Stimulated activated CD4-positive, alpha-beta T cell treated with anti-CD3 and anti-CD28 coated beads, Interleukin-2, amount 100 ng/mL, for 48 hours (primary cell): ENCODE results near the gene ACSS1.

Experiments
- DNase-seq, 2 donors: peaks; one replicate each; pipeline ENCODE4 v3.0.0-alpha.2; 2020

Gene ACSS1

GRCh38 chr20:25058051-25058846 is at the start of gene ACSS1:
Gene ACSS1, minus strand, starts transcription at chr20:25058139. Its CDS starts 37 bp downstream, at chr20:25058102.
- peak; percentile 47 to 53 for DNase-seq

GRCh38 chr20:25103526-25103925 is 45.6 kb upstream of the ACSS1 start:
- no peak for DNase-seq

GRCh38 chr20:25100914-25101313 is 43.0 kb upstream of the ACSS1 start:
- no peak for DNase-seq

- no peak for DNase-seq
Measured at GRCh38 chr20:25099601-25100140, 41.7 kb upstream of the ACSS1 start.

GRCh38 chr20:25097498-25097897 is 39.6 kb upstream of the ACSS1 start:
- no peak for DNase-seq

GRCh38 chr20:25090492-25091429 is 32.8 kb upstream of the ACSS1 start:
- DNase-seq, result peak in 1 of 2 donors; percentile 40

- no peak for DNase-seq
Measured at GRCh38 chr20:25089662-25090061, 31.7 kb upstream of the ACSS1 start.

- DNase-seq, result no peak
Measured at GRCh38 chr20:25089096-25089495, 31.2 kb upstream of the ACSS1 start.

GRCh38 chr20:25088267-25088666 is 30.3 kb upstream of the ACSS1 start:
- no peak for DNase-seq

- DNase-seq, result no peak
Measured at GRCh38 chr20:25087186-25087929, 29.4 kb upstream of the ACSS1 start.

GRCh38 chr20:25085756-25086495 is 28.0 kb upstream of the ACSS1 start:
- DNase-seq, result no peak

GRCh38 chr20:25084626-25085187 is 26.8 kb upstream of the ACSS1 start:
- DNase-seq, result no peak

GRCh38 chr20:25083773-25084625 is 26.1 kb upstream of the ACSS1 start:
- peak in 1 of 2 donors; percentile 64 for DNase-seq

GRCh38 chr20:25083141-25083772 is 25.3 kb upstream of the ACSS1 start:
- no peak for DNase-seq

GRCh38 chr20:25082498-25082873 is 24.5 kb upstream of the ACSS1 start:
- DNase-seq, result no peak

GRCh38 chr20:25081730-25082497 is 24.0 kb upstream of the ACSS1 start, which contains the start of gene VSX1:
Gene VSX1, minus strand, starts transcription at chr20:25082141. Its CDS starts 45 bp downstream, at chr20:25082096.
- DNase-seq, result no peak

- peak in 1 of 2 donors; percentile 50 for DNase-seq
Measured at GRCh38 chr20:25081065-25081729, 23.3 kb upstream of the ACSS1 start.

- no peak for DNase-seq
Measured at GRCh38 chr20:25079171-25079570, 21.2 kb upstream of the ACSS1 start.

GRCh38 chr20:25078662-25079061 is 20.7 kb upstream of the ACSS1 start:
- DNase-seq, result no peak
